ENCODE results near the gene PTHLH. TPM values are rescaled to one million over a fixed set of nuclear protein-coding genes. Genes with fewer than 3 reads are reported as not detected.

Gene PTHLH
- total and polyA plus RNA-seq, 10 of the 15 experiments (the other 5 are each of a cell fraction or from before 2014, with no cell fraction given) = 0.08 to 0.12 TPM; not detected in 8

DNA sequence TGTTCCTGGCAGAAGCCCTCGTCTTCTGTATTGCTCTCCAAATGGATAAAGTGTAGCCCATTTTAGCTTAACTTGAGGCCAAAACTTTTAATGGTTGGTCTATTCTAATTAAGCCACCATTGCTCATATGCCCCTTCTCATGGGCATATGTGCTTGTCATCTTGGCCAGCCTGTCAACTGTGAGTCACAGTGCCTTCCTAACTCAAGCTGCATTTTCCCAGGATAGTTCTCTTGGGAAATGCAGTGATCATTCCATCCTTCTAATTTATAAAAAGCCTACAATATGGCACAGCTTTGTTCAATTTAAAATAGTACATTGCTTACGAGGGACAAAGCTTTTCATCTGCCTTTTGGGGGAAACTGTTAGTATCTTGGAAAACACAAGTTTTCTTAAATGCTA, 6.6 kb downstream of the PTHLH start (continued):
- no peak for TF ChIP-seq ZZZ3 (IDR thresholded peaks at IDR 0.05; ENCODE audit: control insufficient read depth, insufficient read length, low read depth)
- TF ChIP-seq, protein P1, sequence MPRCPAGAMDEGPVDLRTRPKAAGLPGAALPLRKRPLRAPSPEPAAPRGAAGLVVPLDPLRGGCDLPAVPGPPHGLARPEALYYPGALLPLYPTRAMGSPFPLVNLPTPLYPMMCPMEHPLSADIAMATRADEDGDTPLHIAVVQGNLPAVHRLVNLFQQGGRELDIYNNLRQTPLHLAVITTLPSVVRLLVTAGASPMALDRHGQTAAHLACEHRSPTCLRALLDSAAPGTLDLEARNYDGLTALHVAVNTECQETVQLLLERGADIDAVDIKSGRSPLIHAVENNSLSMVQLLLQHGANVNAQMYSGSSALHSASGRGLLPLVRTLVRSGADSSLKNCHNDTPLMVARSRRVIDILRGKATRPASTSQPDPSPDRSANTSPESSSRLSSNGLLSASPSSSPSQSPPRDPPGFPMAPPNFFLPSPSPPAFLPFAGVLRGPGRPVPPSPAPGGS (IDR thresholded peaks at IDR 0.05; ENCODE audit: borderline replicate concordance, insufficient read depth, low read depth, low read length, poor library complexity, severe bottlenecking) = no peak
- TF ChIP-seq HDAC6 (IDR thresholded peaks at IDR 0.05; ENCODE audit: unreplicated experiment) = no peak
- TF ChIP-seq POU2F2 (IDR thresholded peaks at IDR 0.05; ENCODE audit: borderline replicate concordance, low read depth, low read length) = no peak
- TF ChIP-seq IRF4 (IDR thresholded peaks at IDR 0.05; ENCODE audit: low read depth, low read length) = no peak
- no peak for TF ChIP-seq KDM1A (IDR thresholded peaks at IDR 0.05; ENCODE audit: borderline replicate concordance)

DNA sequence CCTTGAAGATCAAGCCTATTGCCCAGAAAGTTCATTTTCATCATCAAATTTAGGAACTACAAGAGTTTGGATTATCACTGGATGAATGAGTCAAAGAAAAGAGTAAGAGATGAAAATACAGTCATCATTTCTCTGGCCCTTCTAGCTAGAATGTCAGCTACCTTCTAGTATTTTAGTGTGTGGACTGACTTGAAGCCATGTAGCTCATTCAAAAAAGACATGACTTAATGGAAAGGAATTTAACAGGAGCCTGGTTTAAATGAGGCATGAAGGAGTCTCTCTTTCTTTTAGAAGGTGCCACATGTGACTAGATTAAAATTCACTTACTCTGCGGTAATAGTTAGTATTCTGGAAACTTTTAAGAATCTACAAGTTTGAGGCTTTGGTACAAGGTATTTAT, 7.1 kb downstream of the PTHLH start:
- no TSS peak for BruUV-seq (replicated peaks)
- Histone ChIP-seq H3K9me3 (replicated peaks; ENCODE audit: control insufficient read depth, insufficient read depth, low read length) (no peaks in the 10 kb centered on the region), H3K36me3 (ENCODE audit: control insufficient read depth in 2 of 2, insufficient read depth in 2 of 2, low read length in 1 of 2) (no peaks in the 10 kb centered on the region), H3K27me3 (replicated peaks in 1 of 2; ENCODE audit: control insufficient read depth in 2 of 2, insufficient read depth in 2 of 2, low read length in 1 of 2) (peaks cover 4 to 18% of the 10 kb centered on the region in 2 experiments), H3K9ac (ENCODE audit: control insufficient read depth, insufficient read depth, low read length) (no peak overlapping the region), H4K20me1 (ENCODE audit: control insufficient read depth, insufficient read depth) (no peaks in the 10 kb centered on the region), H2AFZ (ENCODE audit: control insufficient read depth, low read depth, low read length) (no peak overlapping the region), H3K4me3 (no peak overlapping the region), H3K4me2 (ENCODE audit: control insufficient read depth, insufficient read depth) (no peak overlapping the region), H3K27ac (ENCODE audit: control insufficient read depth, insufficient read depth) (no peak overlapping the region), H3K79me2 (ENCODE audit: control insufficient read depth, insufficient read depth, low read length) (no peaks in the 10 kb centered on the region), H3K4me1 (ENCODE audit: control insufficient read depth, insufficient read depth, low read length) (peaks cover 10% of the 10 kb centered on the region)
- 4% methylated on average over 1 of the region's 1 CpG for WGBS (ENCODE audit: insufficient coverage, insufficient replicate concordance, low lambda C conversion rate, missing lambda C conversion rate)
- TF ChIP-seq, protein P2, sequence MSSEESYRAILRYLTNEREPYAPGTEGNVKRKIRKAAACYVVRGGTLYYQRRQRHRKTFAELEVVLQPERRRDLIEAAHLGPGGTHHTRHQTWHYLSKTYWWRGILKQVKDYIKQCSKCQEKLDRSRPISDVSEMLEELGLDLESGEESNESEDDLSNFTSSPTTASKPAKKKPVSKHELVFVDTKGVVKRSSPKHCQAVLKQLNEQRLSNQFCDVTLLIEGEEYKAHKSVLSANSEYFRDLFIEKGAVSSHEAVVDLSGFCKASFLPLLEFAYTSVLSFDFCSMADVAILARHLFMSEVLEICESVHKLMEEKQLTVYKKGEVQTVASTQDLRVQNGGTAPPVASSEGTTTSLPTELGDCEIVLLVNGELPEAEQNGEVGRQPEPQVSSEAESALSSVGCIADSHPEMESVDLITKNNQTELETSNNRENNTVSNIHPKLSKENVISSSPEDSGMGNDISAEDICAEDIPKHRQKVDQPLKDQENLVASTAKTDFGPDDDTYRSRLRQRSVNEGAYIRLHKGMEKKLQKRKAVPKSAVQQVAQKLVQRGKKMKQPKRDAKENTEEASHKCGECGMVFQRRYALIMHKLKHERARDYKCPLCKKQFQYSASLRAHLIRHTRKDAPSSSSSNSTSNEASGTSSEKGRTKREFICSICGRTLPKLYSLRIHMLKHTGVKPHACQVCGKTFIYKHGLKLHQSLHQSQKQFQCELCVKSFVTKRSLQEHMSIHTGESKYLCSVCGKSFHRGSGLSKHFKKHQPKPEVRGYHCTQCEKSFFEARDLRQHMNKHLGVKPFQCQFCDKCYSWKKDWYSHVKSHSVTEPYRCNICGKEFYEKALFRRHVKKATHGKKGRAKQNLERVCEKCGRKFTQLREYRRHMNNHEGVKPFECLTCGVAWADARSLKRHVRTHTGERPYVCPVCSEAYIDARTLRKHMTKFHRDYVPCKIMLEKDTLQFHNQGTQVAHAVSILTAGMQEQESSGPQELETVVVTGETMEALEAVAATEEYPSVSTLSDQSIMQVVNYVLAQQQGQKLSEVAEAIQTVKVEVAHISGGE (CRISPR knock-in tag; IDR thresholded peaks at IDR 0.05) = no peak
- TF ChIP-seq PML (IDR thresholded peaks at IDR 0.05; ENCODE audit: low read length) (no peak), HDGF (IDR thresholded peaks at IDR 0.05) (no peak), ZNF217 (IDR thresholded peaks at IDR 0.05) (no peak), RAD51 (IDR thresholded peaks at IDR 0.05) (no peak), ZNF622 (IDR thresholded peaks at IDR 0.05) (no peak), WRNIP1 (IDR thresholded peaks at IDR 0.05; ENCODE audit: borderline replicate concordance, low read depth, low read length) (no peak), SPI1 (IDR thresholded peaks at IDR 0.05; ENCODE audit: borderline replicate concordance, insufficient read depth, low read depth, low read length) (no peak), YY1 (IDR thresholded peaks at IDR 0.05; ENCODE audit: low read depth, low read length) (no peak), NR2C1 (IDR thresholded peaks at IDR 0.05) (no peak), BACH1 (IDR thresholded peaks at IDR 0.05; ENCODE audit: borderline replicate concordance) (no peak)
- TF ChIP-seq, protein P3, sequence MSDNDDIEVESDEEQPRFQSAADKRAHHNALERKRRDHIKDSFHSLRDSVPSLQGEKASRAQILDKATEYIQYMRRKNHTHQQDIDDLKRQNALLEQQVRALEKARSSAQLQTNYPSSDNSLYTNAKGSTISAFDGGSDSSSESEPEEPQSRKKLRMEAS (IDR thresholded peaks at IDR 0.05; ENCODE audit: low read depth, low read length) = no peak
- TF ChIP-seq, protein P4, sequence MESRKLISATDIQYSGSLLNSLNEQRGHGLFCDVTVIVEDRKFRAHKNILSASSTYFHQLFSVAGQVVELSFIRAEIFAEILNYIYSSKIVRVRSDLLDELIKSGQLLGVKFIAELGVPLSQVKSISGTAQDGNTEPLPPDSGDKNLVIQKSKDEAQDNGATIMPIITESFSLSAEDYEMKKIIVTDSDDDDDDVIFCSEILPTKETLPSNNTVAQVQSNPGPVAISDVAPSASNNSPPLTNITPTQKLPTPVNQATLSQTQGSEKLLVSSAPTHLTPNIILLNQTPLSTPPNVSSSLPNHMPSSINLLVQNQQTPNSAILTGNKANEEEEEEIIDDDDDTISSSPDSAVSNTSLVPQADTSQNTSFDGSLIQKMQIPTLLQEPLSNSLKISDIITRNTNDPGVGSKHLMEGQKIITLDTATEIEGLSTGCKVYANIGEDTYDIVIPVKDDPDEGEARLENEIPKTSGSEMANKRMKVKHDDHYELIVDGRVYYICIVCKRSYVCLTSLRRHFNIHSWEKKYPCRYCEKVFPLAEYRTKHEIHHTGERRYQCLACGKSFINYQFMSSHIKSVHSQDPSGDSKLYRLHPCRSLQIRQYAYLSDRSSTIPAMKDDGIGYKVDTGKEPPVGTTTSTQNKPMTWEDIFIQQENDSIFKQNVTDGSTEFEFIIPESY (IDR thresholded peaks at IDR 0.05) = no peak
- POLR2A ChIA-PET = no interaction called here
- CTCF ChIA-PET = no interaction called here
- RAD21 ChIA-PET (ENCODE audit: unreplicated experiment) = no interaction called here
- intact Hi-C loops (cut with micrococcal nuclease; ENCODE audit: unreplicated experiment) (loop anchor here (5.0 kb wide), 1 partner anchor 907 kb away; no protein-coding TSS in a partner anchor), in situ Hi-C loops (cut with MboI) (no loop called here)
- DNase-seq (ENCODE audit: low read depth, low spot score) (no peak), ATAC-seq (no peak), FAIRE-seq (no peak)
- SMC1A ChIA-PET (ENCODE audit: uncharacterized antibody, unreplicated experiment) = no interaction called here

All from GM12878 (cell line).